KMS-11 (cell line): ENCODE measurements around the gene ORM1.
A peak's percentile ranks its signal among the peaks of the same experiment; 100 is the strongest.

Experiments
- H2AFZ ChIP-seq: fragments of 200-600 bp; sonication (generic); 2 replicates; pipeline ENCODE4 v1.6.1; 2016; ENCODE audit warnings: antibody characterized with exemption, mixed run types, low read depth
- H3K27ac ChIP-seq: fragments of 200-600 bp; sonication (generic); 2 replicates; pipeline ENCODE4 v1.6.1; 2016; ENCODE audit warnings: mild to moderate bottlenecking, mixed run types
- H3K27me3 ChIP-seq: fragments of 200-600 bp; sonication (generic); 2 replicates; pipeline ENCODE4 v1.6.1; 2017; ENCODE audit warnings: mild to moderate bottlenecking, low read depth, mixed run types, moderate library complexity; ENCODE audit not compliant: insufficient read depth
- H3K36me3 ChIP-seq: fragments of 200-600 bp; sonication (generic); 2 replicates; pipeline ENCODE4 v1.6.1; 2017; ENCODE audit warnings: mild to moderate bottlenecking, mixed run types; ENCODE audit not compliant: insufficient read depth
- H3K4me1 ChIP-seq: fragments of 200-600 bp; sonication (generic); 2 replicates; pipeline ENCODE4 v1.6.1; 2016; ENCODE audit warnings: mild to moderate bottlenecking, low read depth, mixed run types; ENCODE audit not compliant: poor library complexity, severe bottlenecking
- H3K4me2 ChIP-seq: fragments of 200-600 bp; sonication (generic); 2 replicates; pipeline ENCODE4 v1.7.0; 2016; ENCODE audit warnings: mild to moderate bottlenecking, mixed run types
- H3K4me3 ChIP-seq: fragments of 200-600 bp; sonication (generic); IDR thresholded peaks from 2 replicates; pipeline ENCODE4 v1.6.1; 2017; ENCODE audit warnings: low read depth, low read length, mixed read lengths; ENCODE audit not compliant: insufficient read depth
- H3K79me2 ChIP-seq: fragments of 200-600 bp; sonication (generic); 2 replicates; pipeline ENCODE4 v1.6.1; 2016; ENCODE audit warnings: low read depth, mixed run types; ENCODE audit not compliant: insufficient read depth
- H3K9ac ChIP-seq: fragments of 200-600 bp; sonication (generic); 2 replicates; pipeline ENCODE4 v1.6.1; 2016; ENCODE audit warnings: mild to moderate bottlenecking, mixed run types
- H4K20me1 ChIP-seq: fragments of 200-600 bp; sonication (generic); 2 replicates; pipeline ENCODE4 v1.6.1; 2016; ENCODE audit warnings: mild to moderate bottlenecking, mixed run types; ENCODE audit not compliant: insufficient read depth
- CTCF ChIP-seq: fragments of 200-600 bp; sonication (generic); conservative IDR thresholded peaks from 2 replicates; pipeline ENCODE4 v1.6.1; 2017; ENCODE audit warnings: low read depth, mild to moderate bottlenecking, antibody characterized with exemption, low read length, moderate library complexity, mixed read lengths

Gene ORM1

GRCh38 chr9:114289106-114289505 lies 33.8 kb upstream of the ORM1 start:
- TF ChIP-seq CTCF: no peak
- H3K4me2 ChIP-seq: no peak overlapping the region
- H3K27me3 ChIP-seq: no peaks in the 10 kb centered on the region
- no peak overlapping the region for H3K27ac ChIP-seq
- no peaks in the 10 kb centered on the region for H3K79me2 ChIP-seq
- no peak overlapping the region for H3K9ac ChIP-seq
- H3K4me3 ChIP-seq: no peak overlapping the region
- no peak overlapping the region for H2AFZ ChIP-seq
- H4K20me1 ChIP-seq: no peaks in the 10 kb centered on the region
- no peaks in the 10 kb centered on the region for H3K36me3 ChIP-seq
- H3K4me1 ChIP-seq: no peaks in the 10 kb centered on the region

GRCh38 chr9:114289571-114290481 lies 33.1 kb upstream of the ORM1 start:
- no peaks in the 10 kb centered on the region for H3K27me3 ChIP-seq
- H3K9ac ChIP-seq: no peak overlapping the region
- no peak overlapping the region for H3K4me2 ChIP-seq
- no peak overlapping the region for H3K27ac ChIP-seq
- no peaks in the 10 kb centered on the region for H3K79me2 ChIP-seq
- H3K4me1 ChIP-seq: no peaks in the 10 kb centered on the region
- H2AFZ ChIP-seq: no peak overlapping the region
- no peak overlapping the region for H3K4me3 ChIP-seq
- no peaks in the 10 kb centered on the region for H4K20me1 ChIP-seq
- H3K36me3 ChIP-seq: no peaks in the 10 kb centered on the region
- TF ChIP-seq CTCF: no peak

- Histone ChIP-seq H3K36me3 (no peaks in the 10 kb centered on the region), H2AFZ (no peak overlapping the region), H4K20me1 (no peaks in the 10 kb centered on the region), H3K9ac (no peak overlapping the region), H3K4me2 (no peak overlapping the region), H3K4me1 (no peaks in the 10 kb centered on the region), H3K27ac (no peak overlapping the region), H3K27me3 (no peaks in the 10 kb centered on the region), H3K4me3 (no peak overlapping the region), H3K79me2 (no peaks in the 10 kb centered on the region)
- TF ChIP-seq CTCF: no peak
Observed at GRCh38 chr9:114290561-114290986, 32.3 kb upstream of the ORM1 start.

DNA sequence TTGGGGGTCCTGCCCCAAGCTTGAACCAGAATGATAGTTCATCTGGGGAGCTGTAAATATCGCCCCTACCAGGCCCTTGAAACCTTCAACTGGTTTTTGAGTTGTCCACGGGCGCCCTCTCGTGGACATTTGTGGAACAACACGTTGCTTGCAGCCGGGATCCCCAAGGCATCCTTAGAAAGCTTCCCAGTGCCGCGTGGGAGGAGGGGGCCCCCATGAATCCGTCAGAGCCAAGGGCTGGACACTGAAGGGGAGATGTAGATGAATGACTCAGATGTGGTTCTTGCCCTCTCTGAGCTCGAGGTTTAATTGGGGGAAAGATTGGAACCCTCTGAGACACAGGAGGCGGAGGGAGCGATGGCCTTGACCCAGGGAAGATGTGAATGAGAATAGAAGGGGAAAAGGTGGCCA lies 31.8 kb upstream of the ORM1 start:
- no peak overlapping the region for H2AFZ ChIP-seq
- H3K36me3 ChIP-seq: no peaks in the 10 kb centered on the region
- TF ChIP-seq CTCF: peak; percentile 97
- H3K9ac ChIP-seq: no peak overlapping the region
- no peaks in the 10 kb centered on the region for H4K20me1 ChIP-seq
- H3K4me3 ChIP-seq: no peak overlapping the region
- H3K27ac ChIP-seq: no peak overlapping the region
- no peaks in the 10 kb centered on the region for H3K79me2 ChIP-seq
- H3K27me3 ChIP-seq: no peaks in the 10 kb centered on the region
- H3K4me1 ChIP-seq: no peaks in the 10 kb centered on the region
- no peak overlapping the region for H3K4me2 ChIP-seq
